ENCODE data around the gene SELENOI.

- TF ChIP-seq CTCF (IDR thresholded peaks at IDR 0.05) (no peak), POLR2A (IDR thresholded peaks at IDR 0.05) (no peak), EP300 (IDR thresholded peaks at IDR 0.05) (no peak)
These were observed 43.1 kb upstream of the SELENOI start for GRCh38 chr2:26302846-26303245.
